Fibroblast of peridontal ligament (primary cell): ENCODE measurements around the gene RILP.

Experiments used
- DNase-seq: peaks from one replicate; pipeline ENCODE4 v3.0.0-alpha.2; 2010; ENCODE audit errors: extremely low read depth

Gene RILP

GRCh38 chr17:1604831-1605528 lies 44.7 kb downstream of the RILP start:
- no peak for DNase-seq

- no peak for DNase-seq
These were observed 48.1 kb downstream of the RILP start for GRCh38 chr17:1601571-1601970.

- no peak for DNase-seq
These were observed 51.1 kb downstream of the RILP start for GRCh38 chr17:1598399-1599095.

GRCh38 chr17:1597861-1598342 lies 51.8 kb downstream of the RILP start:
- no peak for DNase-seq
